Right kidney (tissue), 1 donor: Measurements from ENCODE around the gene ADPRHL1.
"Not testable (repeated sequence)": the region's sequence is repeated elsewhere in the genome, so short reads cannot be mapped to it uniquely, and the experiment has no call there.

Source experiments
- DNase-seq: peaks from one replicate; pipeline ENCODE4 v3.0.0-alpha.2; 2016

Gene ADPRHL1

GRCh38 chr13:113479179-113479578, 25.9 kb upstream of the ADPRHL1 start:
- no peak for DNase-seq

- DNase-seq: no peak
Measured at GRCh38 chr13:113477724-113478123, 24.4 kb upstream of the ADPRHL1 start.

DNA sequence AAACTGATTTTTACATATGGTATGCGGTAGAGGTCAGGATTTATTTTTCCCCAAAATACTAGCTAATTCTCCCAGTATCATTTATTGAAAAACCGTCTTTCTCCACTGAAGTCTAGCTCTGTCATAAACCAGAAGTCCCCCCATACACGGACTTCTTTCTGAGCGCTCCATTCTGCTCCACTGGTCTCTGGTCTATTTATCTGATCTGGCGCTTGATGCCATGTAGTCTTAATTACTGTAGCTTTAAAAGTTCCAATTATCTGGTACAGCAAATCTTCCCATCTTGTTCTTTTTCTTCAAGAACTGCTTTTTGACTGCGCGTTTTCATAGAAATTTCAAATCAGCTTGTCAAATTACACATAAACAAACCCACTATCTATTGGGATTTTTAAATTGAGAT, 23.5 kb upstream of the ADPRHL1 start:
- DNase-seq: no peak

DNA sequence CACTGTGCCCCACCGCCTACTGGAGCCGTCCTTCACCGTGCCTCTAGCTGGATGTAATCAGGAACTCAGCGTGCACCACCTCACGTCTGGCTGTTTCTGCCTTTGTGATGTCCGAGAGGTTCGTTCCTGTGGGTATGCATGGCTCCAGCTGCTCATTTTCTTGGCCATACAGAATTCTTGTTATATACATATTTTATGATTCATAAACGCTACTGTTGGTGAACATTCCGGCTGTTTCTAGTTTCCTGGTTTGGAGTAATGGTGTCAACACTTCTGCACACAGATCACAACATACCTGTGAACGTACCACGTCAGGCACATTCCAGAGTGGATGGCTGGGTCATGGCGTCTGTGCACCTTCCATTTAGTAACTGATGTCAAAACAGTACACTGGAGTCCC, 22.6 kb upstream of the ADPRHL1 start:
- no peak for DNase-seq

- DNase-seq: no peak
Measured at GRCh38 chr13:113475280-113475679, 22.0 kb upstream of the ADPRHL1 start.

GRCh38 chr13:113474179-113474578, 20.9 kb upstream of the ADPRHL1 start:
- DNase-seq: no peak

DNA sequence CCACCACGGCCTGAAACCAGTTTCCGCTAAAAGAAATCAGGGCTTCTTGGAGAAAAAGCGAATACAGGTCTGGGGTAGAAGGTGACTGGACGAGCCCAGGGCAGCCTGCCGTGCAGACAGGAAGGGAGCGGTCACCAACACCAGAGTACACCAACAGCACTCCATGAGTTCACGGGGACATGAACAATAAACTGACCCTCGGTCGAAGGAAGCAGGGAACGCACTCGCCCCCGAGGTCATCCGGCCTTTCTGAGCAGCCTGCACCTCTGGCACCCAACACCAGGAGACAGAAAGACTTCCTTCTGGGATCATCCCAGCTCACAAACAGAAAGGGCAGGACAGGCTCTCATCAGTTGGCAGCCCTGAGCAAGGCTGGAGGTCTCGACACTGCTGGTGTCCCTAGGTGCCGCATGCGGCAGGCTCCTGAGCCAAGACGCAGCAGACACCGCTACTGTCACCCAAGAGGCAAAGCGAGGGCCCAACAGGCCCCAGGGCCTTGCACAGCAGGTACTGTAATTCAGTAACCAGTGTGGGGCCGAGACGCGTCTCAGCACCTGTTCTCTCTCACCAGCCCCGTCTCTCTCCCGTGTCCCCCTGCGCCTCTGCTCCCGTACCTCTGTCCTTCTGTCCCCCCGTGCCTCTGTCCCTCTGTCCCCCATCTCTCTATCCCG, 19.2 kb upstream of the ADPRHL1 start:
- no peak for DNase-seq

DNA sequence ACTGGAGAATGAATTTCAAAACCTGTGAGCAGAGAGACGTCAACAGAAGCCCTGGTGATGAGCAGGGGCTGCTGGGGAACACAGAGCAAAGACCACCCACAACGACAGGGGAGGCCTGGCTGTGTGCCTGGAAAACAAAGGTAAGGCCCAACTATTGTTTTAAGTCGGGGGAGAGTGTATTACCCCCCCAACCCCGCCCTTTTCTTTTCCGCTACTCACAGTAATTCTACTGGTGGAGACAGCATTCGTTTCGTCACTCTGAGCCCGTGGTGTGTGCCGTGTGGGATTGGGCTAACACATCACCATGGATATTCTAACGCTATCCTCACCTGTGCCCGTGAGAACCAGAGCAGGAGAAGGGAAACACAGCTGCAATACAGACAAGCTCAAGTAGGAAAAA, 18.6 kb upstream of the ADPRHL1 start:
- DNase-seq: no peak

DNA sequence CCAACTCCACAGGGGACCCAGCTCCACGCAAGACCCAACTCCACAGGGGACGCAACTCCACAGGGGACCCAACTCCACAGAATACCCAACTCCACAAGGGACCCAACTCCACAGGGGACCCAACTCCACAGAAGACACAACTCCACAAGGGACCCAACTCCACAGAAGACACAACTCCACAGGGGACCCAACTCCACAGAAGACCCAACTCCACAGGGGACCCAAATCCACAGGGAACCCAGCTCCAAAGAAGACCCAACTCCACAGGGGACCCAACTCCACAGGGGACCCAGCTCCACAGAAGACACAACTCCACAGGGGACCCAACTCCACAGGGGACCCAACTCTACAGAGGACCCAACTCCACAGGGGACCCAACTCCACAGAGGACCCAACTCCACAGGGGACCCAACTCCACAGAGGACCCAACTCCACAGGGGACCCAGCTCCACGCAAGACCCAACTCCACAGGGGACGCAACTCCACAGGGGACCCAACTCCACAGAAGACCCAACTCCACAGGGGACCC, 17.4 kb upstream of the ADPRHL1 start:
- DNase-seq: not testable (repeated sequence)

DNA sequence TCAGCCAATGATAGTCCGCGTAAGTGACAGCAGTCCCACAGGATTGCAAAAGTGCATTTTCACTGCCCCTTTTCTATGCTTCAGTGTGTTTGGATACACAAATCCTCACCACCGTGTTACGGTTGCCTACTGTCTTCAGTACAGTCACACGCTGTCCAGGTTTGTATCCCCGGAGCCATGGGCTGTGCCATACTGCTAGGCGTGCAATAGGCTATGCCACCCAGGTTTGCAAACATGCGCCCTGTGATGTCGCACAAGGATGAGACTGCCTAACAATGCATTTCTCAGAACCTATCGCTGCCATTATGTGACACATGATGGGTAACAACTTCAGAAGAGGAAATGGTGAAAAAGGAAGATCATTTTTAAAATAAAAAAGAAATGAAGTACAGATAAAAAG, 16.8 kb upstream of the ADPRHL1 start:
- no peak for DNase-seq

- DNase-seq: no peak
Measured at GRCh38 chr13:113469582-113469981, 16.3 kb upstream of the ADPRHL1 start.

GRCh38 chr13:113468472-113469201, 15.3 kb upstream of the ADPRHL1 start:
- peak; percentile 65 for DNase-seq

- no peak for DNase-seq
Measured at GRCh38 chr13:113468029-113468428, 14.7 kb upstream of the ADPRHL1 start.

DNA sequence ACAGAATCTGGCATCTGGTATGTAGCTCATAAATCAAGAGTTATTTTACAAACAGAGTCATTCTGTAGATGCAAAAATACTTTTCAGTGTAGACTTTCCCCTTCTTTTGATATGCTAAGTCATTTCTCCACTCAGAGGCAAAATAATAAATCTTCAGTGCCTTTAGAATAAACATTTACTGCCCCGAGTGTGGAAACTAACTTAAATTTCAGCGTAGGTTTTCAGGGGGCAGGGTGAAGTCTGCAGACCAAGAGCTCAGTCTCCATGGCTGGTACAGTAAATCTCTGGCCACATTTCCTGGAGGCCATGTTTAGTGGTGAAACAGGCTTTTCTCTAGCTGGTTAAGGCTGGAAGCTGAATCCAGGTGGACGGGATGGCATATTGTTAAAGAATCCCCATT, 13.1 kb upstream of the ADPRHL1 start:
- DNase-seq: no peak

GRCh38 chr13:113465300-113465699, 12.0 kb upstream of the ADPRHL1 start:
- DNase-seq: no peak

DNA sequence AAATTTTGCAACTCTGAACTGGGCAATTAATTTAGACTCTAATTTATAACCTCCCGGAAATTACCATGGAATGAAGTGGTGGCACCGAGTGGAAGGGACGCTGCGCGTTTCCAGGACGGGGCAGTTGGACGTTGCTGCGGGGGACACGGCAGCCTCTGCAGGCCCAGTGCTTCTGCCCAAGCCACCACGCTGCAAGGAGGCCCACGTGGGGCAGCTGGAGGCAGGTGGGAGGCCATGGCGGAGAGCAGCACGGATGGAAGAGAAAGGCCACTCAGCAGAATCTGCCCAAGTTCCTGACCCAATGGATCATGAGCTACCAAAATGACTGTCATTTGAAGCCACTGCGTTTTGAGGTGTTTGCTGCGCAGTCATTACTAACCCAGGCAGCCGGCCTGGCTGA, 11.2 kb upstream of the ADPRHL1 start:
- DNase-seq: no peak

- no peak for DNase-seq
Measured at GRCh38 chr13:113461022-113461751, 7.9 kb upstream of the ADPRHL1 start.

GRCh38 chr13:113460599-113460998, 7.3 kb upstream of the ADPRHL1 start:
- DNase-seq: no peak

DNA sequence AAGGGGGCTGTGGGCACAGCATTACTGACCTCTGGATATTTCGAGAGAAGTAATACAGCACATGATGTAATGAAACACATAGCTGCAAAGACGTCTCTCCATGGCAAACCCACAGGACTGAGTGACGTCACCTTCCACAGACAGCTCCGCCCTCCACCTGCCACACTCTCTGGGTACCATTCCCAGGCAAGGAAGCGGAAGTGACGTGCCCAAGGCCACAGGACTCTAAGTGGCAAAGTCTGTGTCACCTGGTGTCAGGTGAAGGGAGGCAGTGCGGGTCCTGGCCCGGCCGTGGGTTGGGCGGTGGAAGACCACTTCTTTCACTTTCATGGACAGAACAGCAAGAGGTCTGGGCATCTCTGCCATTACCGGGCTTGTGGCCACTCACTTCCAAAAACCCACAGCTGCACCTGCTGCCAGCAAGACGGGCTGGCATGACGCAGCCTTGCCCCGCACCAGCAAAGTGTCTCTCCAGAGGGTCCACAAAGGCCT, 6.8 kb upstream of the ADPRHL1 start:
- DNase-seq: no peak

DNA sequence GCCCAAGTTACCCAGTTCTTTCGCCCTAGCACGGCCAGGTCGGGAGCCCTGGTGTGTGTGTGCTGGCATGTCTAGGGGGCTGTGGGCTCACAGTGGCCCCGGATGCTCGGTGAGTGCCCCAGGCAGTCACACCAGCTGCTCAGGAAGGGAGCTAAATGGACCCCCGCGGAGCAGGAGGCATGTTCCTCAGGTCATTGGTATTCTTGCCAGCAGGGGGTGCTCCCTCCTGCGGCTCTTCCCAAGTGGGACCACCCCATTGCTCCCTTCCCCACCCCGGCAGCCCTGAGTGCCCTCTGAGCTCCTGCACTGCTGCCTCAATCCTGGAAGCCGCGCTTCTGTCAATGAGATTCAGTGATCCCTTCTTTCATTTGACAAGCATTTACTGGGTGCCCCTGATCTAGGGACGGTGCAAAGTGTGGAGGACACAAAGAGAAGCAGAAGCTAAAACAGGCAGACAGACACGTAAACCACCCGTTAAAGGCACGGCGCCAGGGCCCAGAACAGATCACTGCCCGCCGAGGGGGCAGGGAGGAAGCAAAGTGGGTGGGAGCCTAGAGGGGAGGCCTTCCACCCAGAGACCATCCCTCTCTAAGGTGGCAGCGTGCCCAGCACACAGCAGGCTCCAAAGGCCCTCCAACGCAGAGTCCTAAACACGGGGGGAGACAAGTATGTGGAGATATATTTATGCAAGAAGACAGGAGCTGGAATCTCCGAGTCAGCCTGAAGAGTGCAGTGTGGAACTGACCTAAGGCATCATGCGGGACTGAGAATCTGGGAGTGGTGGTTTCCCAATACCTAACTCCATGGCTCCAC, 5.2 kb upstream of the ADPRHL1 start:
- DNase-seq: no peak

DNA sequence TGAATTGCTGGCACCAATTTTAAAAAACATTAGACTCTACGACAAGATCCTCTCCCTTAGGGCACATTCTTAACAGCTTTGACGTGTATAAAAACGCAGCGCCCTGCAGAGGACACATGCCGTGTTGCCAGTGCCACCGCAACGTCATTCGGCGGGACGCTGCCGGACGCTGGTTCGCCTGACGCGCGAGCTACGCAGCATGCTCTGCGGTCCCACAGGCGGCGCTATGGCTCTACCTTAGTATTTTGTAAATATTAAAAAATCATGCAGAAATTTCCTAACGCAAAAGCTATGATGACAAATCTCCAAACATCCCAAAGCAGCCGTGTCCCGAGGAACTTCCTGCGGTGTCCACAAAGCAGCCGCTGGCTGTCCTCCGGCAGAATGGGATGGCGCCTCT, 4.2 kb upstream of the ADPRHL1 start:
- no peak for DNase-seq

- DNase-seq: no peak
Measured at GRCh38 chr13:113456116-113456702, 2.9 kb upstream of the ADPRHL1 start.
